ENCODE measurements around the gene KRT85. TPM values are rescaled to one million over a fixed set of nuclear protein-coding genes. Genes with fewer than 3 reads are reported as not detected.

KRT85 gene
- total and polyA plus RNA-seq, 2 of the 13 experiments (the other 11 are each of a cell fraction or from before 2014, with no cell fraction given): not detected

- CTCF ChIA-PET (ENCODE audit: low intra/inter-chr PET ratio, low total read pairs): no interaction called here
- Histone ChIP-seq H3K4me1 (ENCODE audit: insufficient read depth, low read length) (no peaks in the 10 kb centered on the region), H3K9ac (ENCODE audit: insufficient read depth, low read depth, low read length) (no peak overlapping the region), H3K36me3 (replicated peaks in 1 of 2; ENCODE audit: control insufficient read depth in 1 of 2, insufficient read depth in 2 of 2, low read length in 2 of 2) (no peaks in the 10 kb centered on the region), H3K9me3 (ENCODE audit: low read length) (no peaks in the 10 kb centered on the region), H4K20me1 (ENCODE audit: insufficient read depth, low read length) (0 out of 2 replicates have a peak, but pooled peaks cover 2% of the 10 kb centered on the region), H3K27ac (ENCODE audit: extremely low read length, insufficient read depth, low read length) (no peak overlapping the region), H3K4me2 (ENCODE audit: low read depth, low read length) (no peak overlapping the region), H3K27me3 (ENCODE audit: control insufficient read depth in 1 of 2, insufficient read depth in 2 of 2, low read length in 2 of 2) (peaks cover 1 to 21% of the 10 kb centered on the region in 2 experiments; a peak in 4 of 5 replicates), H3K79me2 (ENCODE audit: insufficient read depth, low read length) (no peaks in the 10 kb centered on the region), H2AFZ (ENCODE audit: low read length) (no peak overlapping the region), H3K4me3 (replicated peaks in 1 of 3; ENCODE audit: insufficient read depth in 1 of 3, low read depth in 2 of 3, low read length in 3 of 3) (no peak overlapping the region)
- ATAC-seq: no peak
- FAIRE-seq: no peak
- DNase-seq (ENCODE audit: low spot score): no peak
- intact Hi-C loops (cut with micrococcal nuclease; ENCODE audit: unreplicated experiment) (no loop called here), in situ Hi-C loops (cut with HindIII; ENCODE audit: extremely low pct_ligation_motif_present, low pct_unique_long_range_greater_than_20kb) (no loop called here)
- BruUV-seq (replicated peaks): no TSS peak
- 53% methylated on average over 2 of the region's 2 CpGs for WGBS (ENCODE audit: low lambda C conversion rate)
- no peak for TF ChIP-seq KLF11 (CRISPR knock-in tag; IDR thresholded peaks at IDR 0.05)
- no peak for TF ChIP-seq ZNF761 (CRISPR knock-in tag; conservative IDR thresholded peaks at IDR 0.05)
- no peak for TF ChIP-seq JUNB (CRISPR knock-in tag; IDR thresholded peaks at IDR 0.05; ENCODE audit: borderline replicate concordance)
- POLR2A ChIA-PET: no interaction called here
These were observed 35.1 kb upstream of the KRT85 start for GRCh38 chr12:52402377-52402776.

GRCh38 chr12:52401926-52402325 lies 34.6 kb upstream of the KRT85 start:
- FAIRE-seq: no peak
- intact Hi-C loops (cut with micrococcal nuclease; ENCODE audit: unreplicated experiment): no loop called here
- ChIA-PET CTCF (ENCODE audit: low intra/inter-chr PET ratio, low total read pairs) (no interaction called here), POLR2A (no interaction called here)
- Histone ChIP-seq H3K36me3 (replicated peaks in 1 of 2; ENCODE audit: control insufficient read depth in 1 of 2, insufficient read depth in 2 of 2, low read length in 2 of 2) (no peaks in the 10 kb centered on the region), H4K20me1 (ENCODE audit: insufficient read depth, low read length) (0 out of 2 replicates have a peak, but pooled peaks cover 2% of the 10 kb centered on the region), H3K9me3 (ENCODE audit: low read length) (no peaks in the 10 kb centered on the region), H3K27me3 (ENCODE audit: control insufficient read depth in 1 of 2, insufficient read depth in 2 of 2, low read length in 2 of 2) (peaks cover 1 to 21% of the 10 kb centered on the region in 2 experiments; a peak in 4 of 5 replicates), H3K4me1 (ENCODE audit: insufficient read depth, low read length) (no peaks in the 10 kb centered on the region), H3K4me3 (replicated peaks in 1 of 3; ENCODE audit: insufficient read depth in 1 of 3, low read depth in 2 of 3, low read length in 3 of 3) (no peak overlapping the region), H3K4me2 (ENCODE audit: low read depth, low read length) (no peak overlapping the region), H3K79me2 (ENCODE audit: insufficient read depth, low read length) (no peaks in the 10 kb centered on the region), H2AFZ (ENCODE audit: low read length) (no peak overlapping the region), H3K9ac (ENCODE audit: insufficient read depth, low read depth, low read length) (no peak overlapping the region), H3K27ac (ENCODE audit: extremely low read length, insufficient read depth, low read length) (no peak overlapping the region)
- TF ChIP-seq MAZ (IDR thresholded peaks at IDR 0.05; ENCODE audit: borderline replicate concordance, low read depth, low read length) (no peak), MAZ (CRISPR knock-in tag; IDR thresholded peaks at IDR 0.05; ENCODE audit: low read depth) (no peak), KLF11 (CRISPR knock-in tag; IDR thresholded peaks at IDR 0.05) (no peak), SPEN (CRISPR knock-in tag; IDR thresholded peaks at IDR 0.05; ENCODE audit: low read depth) (no peak), ZFP41 (CRISPR knock-in tag; IDR thresholded peaks at IDR 0.05; ENCODE audit: borderline replicate concordance) (no peak), ZC3H4 (CRISPR knock-in tag; IDR thresholded peaks at IDR 0.05; ENCODE audit: borderline replicate concordance) (no peak), ZNF274 (CRISPR knock-in tag; IDR thresholded peaks at IDR 0.05) (no peak), IRF1 (CRISPR knock-in tag; IDR thresholded peaks at IDR 0.05; ENCODE audit: low read depth) (no peak)
- no peak for ATAC-seq
- DNase-seq (ENCODE audit: low spot score): no peak
- 0% methylated on average over 4 of the region's 4 CpGs for WGBS (ENCODE audit: low lambda C conversion rate)
- BruUV-seq (replicated peaks): no TSS peak
- in situ Hi-C loops (cut with HindIII; ENCODE audit: extremely low pct_ligation_motif_present, low pct_unique_long_range_greater_than_20kb): no loop called here
